K562 (cell line): ENCODE data around the gene SUMO3. TPM values are rescaled to one million over a fixed set of nuclear protein-coding genes. Genes with fewer than 3 reads are reported as not detected.
A peak's percentile ranks its signal among the peaks of the same experiment; 100 is the strongest.

Experiments
- BACH1 ChIP-seq: fragments of 200-800 bp; sonication (Bioruptor generic); IDR thresholded peaks from 2 replicates; pipeline ENCODE4 v1.6.1; 2016; ENCODE audit warnings: missing genetic modification characterization, missing compliant biosample characterization
- KDM1A ChIP-seq, 2 experiments: fragments of 450-650 bp; IDR thresholded peaks; 2 replicates each; pipeline ENCODE4 v1.6.1; 2016; ENCODE audit warnings: mild to moderate bottlenecking in 2 of 2
- MTA1 ChIP-seq: fragments of 450-650 bp; IDR thresholded peaks from 2 replicates; pipeline ENCODE4 v1.6.1; 2017; ENCODE audit warnings: borderline replicate concordance
- NELFE ChIP-seq: IDR thresholded peaks from 2 replicates; pipeline ENCODE4 v1.6.1; 2011; ENCODE audit warnings: mild to moderate bottlenecking; ENCODE audit not compliant: insufficient read depth, insufficient read length
- NR2C2 ChIP-seq, 2 experiments: fragments of 200-800 bp in 1 of 2; sonication (Bioruptor generic) in 1 of 2; sonication (generic) in 1 of 2; formaldehyde crosslinking in 1 of 2; IDR thresholded peaks; 2 replicates each; pipeline versions ENCODE4 v1.6.1 to v1.8.0; 2016 to 2022; ENCODE audit warnings: mild to moderate bottlenecking in 1 of 2, missing compliant biosample characterization in 1 of 2, missing genetic modification characterization in 1 of 2, missing genetic modification reagents in 1 of 2
- RAD51 ChIP-seq: fragments of 450-650 bp; IDR thresholded peaks from 2 replicates; pipeline ENCODE4 v1.7.1; 2016; ENCODE audit warnings: low read depth, mild to moderate bottlenecking, borderline replicate concordance
- TCFL5 ChIP-seq: fragments of 250-450 bp; sonication (Bioruptor Pico); conservative IDR thresholded peaks from 2 replicates; pipeline ENCODE4 v1.6.1; 2021; ENCODE audit warnings: mild to moderate bottlenecking, moderate library complexity, matching md5 sums
- TEAD2 ChIP-seq: fragments of 450-650 bp; IDR thresholded peaks from 2 replicates; pipeline ENCODE4 v1.6.1; 2016; ENCODE audit warnings: missing genetic modification characterization, control low read depth, missing compliant biosample characterization
- ZNF143 ChIP-seq: sonication (generic); formaldehyde crosslinking; IDR thresholded peaks from 2 replicates; pipeline ENCODE4 v1.9.0; 2022; ENCODE audit warnings: mild to moderate bottlenecking, missing genetic modification reagents
- ZNF707 ChIP-seq: fragments of 250-450 bp; sonication (Bioruptor Pico); conservative IDR thresholded peaks from 2 replicates; pipeline ENCODE4 v1.8.0; 2022; ENCODE audit warnings: inconsistent platforms, mild to moderate bottlenecking, moderate library complexity
- ZNF830 ChIP-seq: fragments of 250-450 bp; sonication (Bioruptor Pico); IDR thresholded peaks from 2 replicates; pipeline ENCODE4 v1.5.0; 2021; ENCODE audit warnings: mild to moderate bottlenecking
- polyA plus RNA-seq, 8 experiments: library from polyadenylated mRNA; depleted of rRNA in 4 of 8; stranded (reverse) in 5 of 8; unstranded in 3 of 8; fragments of >200 nt; fragmentation: Nextera tagmentation in 2 of 8; fragmentation: Illumina TruSeq in 1 of 8; extraction: Ambion mirVana in 2 of 8; extraction: Trizol in 1 of 8; gene quantifications; 2 replicates each; pipeline versions ENCODE4 v1.2.1 to v1.2.3, GENCODE V29; 2011 to 2014; ENCODE audit warnings: inconsistent platforms in 1 of 8, missing spikeins in 1 of 8
- total RNA-seq, 7 experiments: library from RNA; depleted of rRNA in 6 of 7; stranded (reverse); fragments of >200 nt in 6 of 7; fragmentation: Illumina TruSeq in 2 of 7; extraction: Trizol in 2 of 7; gene quantifications; 2 replicates each; pipeline versions ENCODE4 v1.2.1 to v1.2.3, GENCODE V29; 2011 to 2021; ENCODE audit warnings: low replicate concordance in 1 of 7
- TF ChIP-seq, protein P1 (sequence below): fragments of 250-450 bp; sonication (Bioruptor Pico); IDR thresholded peaks from 2 replicates; pipeline ENCODE4 v1.5.0; 2020; ENCODE audit warnings: mild to moderate bottlenecking, borderline replicate concordance
- TF ChIP-seq, protein P2 (sequence below): fragments of 450-650 bp; IDR thresholded peaks from 2 replicates; pipeline ENCODE4 v1.6.1; 2016; ENCODE audit warnings: antibody characterized with exemption
- TF ChIP-seq, protein P3 (sequence below): fragments of 450-650 bp; IDR thresholded peaks from 2 replicates; pipeline ENCODE4 v1.6.1; 2016; ENCODE audit warnings: low read depth

SUMO3 gene
- total and polyA plus RNA-seq, 9 of the 15 experiments (the other 6 are each of a cell fraction or from before 2014, with no cell fraction given) = 13.9 to 143 (median 113) TPM

DNA sequence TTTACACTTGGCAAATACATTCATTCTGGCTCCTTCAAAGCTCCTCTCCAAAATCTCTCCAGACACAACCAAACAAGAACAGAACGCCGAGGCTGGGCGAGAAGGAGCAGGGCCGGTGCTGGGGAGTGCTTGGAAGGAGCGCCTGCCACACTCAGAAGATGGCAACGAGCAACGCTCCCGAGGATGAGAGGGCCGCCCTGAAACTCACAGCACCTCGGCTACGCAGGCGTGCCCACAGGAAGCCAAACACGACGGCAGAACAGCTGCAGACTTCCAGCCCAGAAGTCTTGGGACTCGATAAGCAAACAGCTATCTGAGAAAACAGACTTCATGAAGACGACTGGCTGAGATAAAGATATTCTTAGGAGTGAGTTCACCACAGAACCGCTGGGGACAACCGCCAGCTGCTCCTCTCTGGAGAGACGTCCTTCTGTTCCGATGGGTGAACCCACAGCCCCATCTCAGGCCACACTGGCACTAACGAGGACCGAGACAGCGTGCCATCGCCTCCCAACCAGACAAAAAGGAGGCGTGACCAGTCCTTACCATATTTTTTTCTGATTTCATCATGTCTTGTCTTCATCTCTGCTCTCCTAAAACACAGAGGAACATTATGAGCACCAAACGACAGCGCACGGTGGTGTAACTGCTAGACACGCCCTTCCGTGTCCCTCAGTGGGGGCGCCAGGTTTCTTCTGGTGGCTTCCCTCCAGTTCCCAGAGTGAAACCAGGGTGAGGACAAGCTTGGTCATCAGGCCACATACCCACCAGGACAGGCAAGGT, 37.0 kb upstream of the SUMO3 start (continued):
- TF ChIP-seq RAD51 (no peak), KDM1A (IDR thresholded peaks at IDR 0.05) (peak; percentile 80 to 85), NELFE (no peak), MTA1 (peak; percentile 84), NR2C2 (CRISPR knock-in tag; IDR thresholded peaks at IDR 0.05) (peak; percentile 28; the same call in 1 of the 2 replicates), NR2C2 (tag; IDR thresholded peaks at IDR 0.05) (peak; percentile 71), ZNF707 (0 out of 2 replicates have a peak, but pooled peaks have one; percentile 42), ZNF143 (CRISPR knock-in tag) (no peak), ZNF830 (CRISPR knock-in tag) (no peak), TCFL5 (no peak), BACH1 (tag) (peak; percentile 84), TEAD2 (no peak)
- TF ChIP-seq, protein P1, sequence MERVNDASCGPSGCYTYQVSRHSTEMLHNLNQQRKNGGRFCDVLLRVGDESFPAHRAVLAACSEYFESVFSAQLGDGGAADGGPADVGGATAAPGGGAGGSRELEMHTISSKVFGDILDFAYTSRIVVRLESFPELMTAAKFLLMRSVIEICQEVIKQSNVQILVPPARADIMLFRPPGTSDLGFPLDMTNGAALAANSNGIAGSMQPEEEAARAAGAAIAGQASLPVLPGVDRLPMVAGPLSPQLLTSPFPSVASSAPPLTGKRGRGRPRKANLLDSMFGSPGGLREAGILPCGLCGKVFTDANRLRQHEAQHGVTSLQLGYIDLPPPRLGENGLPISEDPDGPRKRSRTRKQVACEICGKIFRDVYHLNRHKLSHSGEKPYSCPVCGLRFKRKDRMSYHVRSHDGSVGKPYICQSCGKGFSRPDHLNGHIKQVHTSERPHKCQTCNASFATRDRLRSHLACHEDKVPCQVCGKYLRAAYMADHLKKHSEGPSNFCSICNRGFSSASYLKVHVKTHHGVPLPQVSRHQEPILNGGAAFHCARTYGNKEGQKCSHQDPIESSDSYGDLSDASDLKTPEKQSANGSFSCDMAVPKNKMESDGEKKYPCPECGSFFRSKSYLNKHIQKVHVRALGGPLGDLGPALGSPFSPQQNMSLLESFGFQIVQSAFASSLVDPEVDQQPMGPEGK (CRISPR knock-in tag) = 0 out of 2 replicates have a peak, but pooled peaks have one; percentile 2
- TF ChIP-seq, protein P2, sequence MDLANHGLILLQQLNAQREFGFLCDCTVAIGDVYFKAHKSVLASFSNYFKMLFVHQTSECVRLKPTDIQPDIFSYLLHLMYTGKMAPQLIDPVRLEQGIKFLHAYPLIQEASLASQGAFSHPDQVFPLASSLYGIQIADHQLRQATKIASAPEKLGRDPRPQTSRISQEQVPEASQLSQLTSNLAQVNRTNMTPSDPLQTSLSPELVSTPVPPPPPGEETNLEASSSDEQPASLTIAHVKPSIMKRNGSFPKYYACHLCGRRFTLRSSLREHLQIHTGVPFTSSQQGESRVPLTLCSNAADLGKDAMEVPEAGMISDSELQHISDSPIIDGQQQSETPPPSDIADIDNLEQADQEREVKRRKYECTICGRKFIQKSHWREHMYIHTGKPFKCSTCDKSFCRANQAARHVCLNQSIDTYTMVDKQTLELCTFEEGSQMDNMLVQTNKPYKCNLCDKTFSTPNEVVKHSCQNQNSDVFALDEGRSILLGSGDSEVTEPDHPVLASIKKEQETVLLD = peak; percentile 83
- TF ChIP-seq, protein P3, sequence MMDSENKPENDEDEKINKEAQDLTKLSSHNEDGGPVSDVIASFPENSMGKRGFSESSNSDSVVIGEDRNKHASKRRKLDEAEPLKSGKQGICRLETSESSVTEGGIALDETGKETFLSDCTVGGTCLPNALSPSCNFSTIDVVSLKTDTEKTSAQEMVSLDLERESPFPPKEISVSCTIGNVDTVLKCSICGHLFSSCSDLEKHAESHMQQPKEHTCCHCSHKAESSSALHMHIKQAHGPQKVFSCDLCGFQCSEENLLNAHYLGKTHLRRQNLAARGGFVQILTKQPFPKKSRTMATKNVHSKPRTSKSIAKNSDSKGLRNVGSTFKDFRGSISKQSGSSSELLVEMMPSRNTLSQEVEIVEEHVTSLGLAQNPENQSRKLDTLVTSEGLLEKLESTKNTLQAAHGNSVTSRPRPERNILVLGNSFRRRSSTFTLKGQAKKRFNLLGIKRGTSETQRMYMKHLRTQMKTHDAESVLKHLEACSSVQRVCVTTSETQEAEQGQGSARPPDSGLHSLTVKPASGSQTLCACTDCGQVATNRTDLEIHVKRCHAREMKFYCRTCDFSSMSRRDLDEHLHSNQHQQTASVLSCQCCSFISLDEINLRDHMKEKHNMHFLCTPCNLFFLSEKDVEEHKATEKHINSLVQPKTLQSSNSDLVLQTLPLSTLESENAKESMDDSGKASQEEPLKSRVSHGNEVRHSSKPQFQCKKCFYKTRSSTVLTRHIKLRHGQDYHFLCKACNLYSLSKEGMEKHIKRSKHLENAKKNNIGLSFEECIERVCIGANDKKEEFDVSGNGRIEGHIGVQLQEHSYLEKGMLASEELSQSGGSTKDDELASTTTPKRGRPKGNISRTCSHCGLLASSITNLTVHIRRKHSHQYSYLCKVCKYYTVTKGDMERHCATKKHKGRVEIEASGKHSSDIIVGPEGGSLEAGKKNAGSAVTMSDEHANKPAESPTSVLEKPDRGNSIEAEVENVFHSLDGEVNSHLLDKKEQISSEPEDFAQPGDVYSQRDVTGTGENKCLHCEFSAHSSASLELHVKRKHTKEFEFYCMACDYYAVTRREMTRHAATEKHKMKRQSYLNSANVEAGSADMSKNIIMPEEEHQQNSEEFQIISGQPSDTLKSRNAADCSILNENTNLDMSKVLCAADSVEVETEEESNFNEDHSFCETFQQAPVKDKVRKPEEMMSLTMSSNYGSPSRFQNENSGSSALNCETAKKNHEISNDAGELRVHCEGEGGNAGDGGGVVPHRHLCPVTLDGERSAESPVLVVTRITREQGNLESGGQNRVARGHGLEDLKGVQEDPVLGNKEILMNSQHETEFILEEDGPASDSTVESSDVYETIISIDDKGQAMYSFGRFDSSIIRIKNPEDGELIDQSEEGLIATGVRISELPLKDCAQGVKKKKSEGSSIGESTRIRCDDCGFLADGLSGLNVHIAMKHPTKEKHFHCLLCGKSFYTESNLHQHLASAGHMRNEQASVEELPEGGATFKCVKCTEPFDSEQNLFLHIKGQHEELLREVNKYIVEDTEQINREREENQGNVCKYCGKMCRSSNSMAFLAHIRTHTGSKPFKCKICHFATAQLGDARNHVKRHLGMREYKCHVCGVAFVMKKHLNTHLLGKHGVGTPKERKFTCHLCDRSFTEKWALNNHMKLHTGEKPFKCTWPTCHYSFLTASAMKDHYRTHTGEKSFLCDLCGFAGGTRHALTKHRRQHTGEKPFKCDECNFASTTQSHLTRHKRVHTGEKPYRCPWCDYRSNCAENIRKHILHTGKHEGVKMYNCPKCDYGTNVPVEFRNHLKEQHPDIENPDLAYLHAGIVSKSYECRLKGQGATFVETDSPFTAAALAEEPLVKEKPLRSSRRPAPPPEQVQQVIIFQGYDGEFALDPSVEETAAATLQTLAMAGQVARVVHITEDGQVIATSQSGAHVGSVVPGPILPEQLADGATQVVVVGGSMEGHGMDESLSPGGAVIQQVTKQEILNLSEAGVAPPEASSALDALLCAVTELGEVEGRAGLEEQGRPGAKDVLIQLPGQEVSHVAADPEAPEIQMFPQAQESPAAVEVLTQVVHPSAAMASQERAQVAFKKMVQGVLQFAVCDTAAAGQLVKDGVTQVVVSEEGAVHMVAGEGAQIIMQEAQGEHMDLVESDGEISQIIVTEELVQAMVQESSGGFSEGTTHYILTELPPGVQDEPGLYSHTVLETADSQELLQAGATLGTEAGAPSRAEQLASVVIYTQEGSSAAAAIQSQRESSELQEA = no peak
